ENCODE results near the gene CXXC5.

DNA sequence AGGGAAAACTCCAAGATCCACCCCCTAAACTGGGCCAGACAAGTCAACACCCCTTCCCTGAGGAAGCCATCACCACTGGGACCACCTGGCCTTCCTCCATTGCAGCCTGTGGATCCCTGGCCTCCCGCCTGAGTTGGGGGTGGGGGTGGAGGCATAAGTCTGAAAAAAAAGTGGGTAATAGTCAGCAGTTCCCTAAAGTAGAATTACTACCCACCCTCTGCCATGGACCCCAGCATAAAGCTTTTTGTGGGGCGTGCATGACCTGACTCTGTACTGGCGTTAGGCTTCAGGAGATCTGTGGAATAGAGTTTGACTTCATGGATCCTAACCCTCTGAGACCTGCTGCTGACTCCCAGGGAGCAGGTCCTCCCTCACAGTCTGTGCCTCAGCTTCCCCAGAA, 2.0 kb upstream of the CXXC5 start:
- TF ChIP-seq, protein P1, sequence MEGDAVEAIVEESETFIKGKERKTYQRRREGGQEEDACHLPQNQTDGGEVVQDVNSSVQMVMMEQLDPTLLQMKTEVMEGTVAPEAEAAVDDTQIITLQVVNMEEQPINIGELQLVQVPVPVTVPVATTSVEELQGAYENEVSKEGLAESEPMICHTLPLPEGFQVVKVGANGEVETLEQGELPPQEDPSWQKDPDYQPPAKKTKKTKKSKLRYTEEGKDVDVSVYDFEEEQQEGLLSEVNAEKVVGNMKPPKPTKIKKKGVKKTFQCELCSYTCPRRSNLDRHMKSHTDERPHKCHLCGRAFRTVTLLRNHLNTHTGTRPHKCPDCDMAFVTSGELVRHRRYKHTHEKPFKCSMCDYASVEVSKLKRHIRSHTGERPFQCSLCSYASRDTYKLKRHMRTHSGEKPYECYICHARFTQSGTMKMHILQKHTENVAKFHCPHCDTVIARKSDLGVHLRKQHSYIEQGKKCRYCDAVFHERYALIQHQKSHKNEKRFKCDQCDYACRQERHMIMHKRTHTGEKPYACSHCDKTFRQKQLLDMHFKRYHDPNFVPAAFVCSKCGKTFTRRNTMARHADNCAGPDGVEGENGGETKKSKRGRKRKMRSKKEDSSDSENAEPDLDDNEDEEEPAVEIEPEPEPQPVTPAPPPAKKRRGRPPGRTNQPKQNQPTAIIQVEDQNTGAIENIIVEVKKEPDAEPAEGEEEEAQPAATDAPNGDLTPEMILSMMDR (IDR thresholded peaks at IDR 0.05), result no peak
- no peak for TF ChIP-seq POLR2A (IDR thresholded peaks at IDR 0.05)

Data from sigmoid colon (tissue), 3 donors.